Gastrocnemius medialis (tissue), 4 donors: ENCODE results near the gene DDX41. TPM values are rescaled to one million over a fixed set of nuclear protein-coding genes. Genes with fewer than 3 reads are reported as not detected.
A peak's percentile ranks its signal among the peaks of the same experiment; 100 is the strongest.

ENCODE experiments used
- ATAC-seq, 2 donors: fragments of 150-250 bp; one replicate each; pipeline ENCODE4 v1.9.1; 2016
- DNase-seq, 2 donors: peaks; one replicate each; pipeline ENCODE4 v3.0.0-alpha.2; 2019
- H3K27ac ChIP-seq, 4 donors: fragments of 200-600 bp; sonication (generic); 1 replicate in 1 of 4; 2 replicates in 3 of 4; pipeline ENCODE4 v1.5.1; 2016 to 2018; ENCODE audit warnings: mild to moderate bottlenecking in 2 of 4, moderate library complexity in 1 of 4
- H3K27me3 ChIP-seq, 3 donors: fragments of 200-600 bp; sonication (generic) in 2 of 3; 1 replicate in 1 of 3; 2 replicates in 2 of 3; pipeline versions ENCODE4 v1.5.1 to v1.6.0; 2016 to 2019; ENCODE audit warnings: mild to moderate bottlenecking in 1 of 3, moderate library complexity in 1 of 3
- H3K36me3 ChIP-seq, 2 donors: fragments of 200-600 bp; sonication (generic) in 1 of 2; one replicate each; pipeline ENCODE4 v1.5.1; 2017 to 2018
- H3K4me1 ChIP-seq, 2 donors: fragments of 200-600 bp; sonication (generic) in 1 of 2; one replicate each; pipeline ENCODE4 v1.5.1; 2016 to 2017; ENCODE audit warnings: mild to moderate bottlenecking in 2 of 2
- H3K4me3 ChIP-seq, 4 donors: fragments of 200-600 bp; sonication (generic) in 3 of 4; 1 replicate in 1 of 4; 2 replicates in 3 of 4; pipeline ENCODE4 v1.5.1; 2016 to 2019; ENCODE audit warnings: mild to moderate bottlenecking in 2 of 4
- H3K9me3 ChIP-seq, 3 donors: fragments of 200-600 bp; sonication (generic) in 2 of 3; 1 replicate in 1 of 3; 2 replicates in 2 of 3; pipeline ENCODE4 v1.5.1; 2016 to 2019
- POLR2A ChIP-seq, 2 donors: fragments of 450-650 bp; IDR thresholded peaks; one replicate each; pipeline ENCODE4 v1.6.1; 2017; ENCODE audit warnings: antibody characterized with exemption in 2 of 2, mild to moderate bottlenecking in 2 of 2, moderate library complexity in 2 of 2
- in situ Hi-C, 4 donors: fragments of 200-750 bp; cut with MboI; loops; one replicate each; pipeline versions ENCODE4 v1.15.0 to v1.8.0; 2017; ENCODE audit warnings: low sequenced_read_pairs in 4 of 4
- intact Hi-C: fragments of 100-400 bp; cut with DNase I; formaldehyde crosslinking; loops from one replicate; pipeline ENCODE4 v1.15.1; 2023; ENCODE audit warnings: low total_unique reads
- total RNA-seq, 4 donors: library from RNA; depleted of rRNA; stranded (reverse); fragments of >200 nt; gene quantifications; one replicate each; pipeline versions ENCODE4 v1.1.0 to v1.2.3, GENCODE V29; 2016
- TF ChIP-seq, protein P1 (sequence below), 5 experiments: fragments of 450-650 bp in 3 of 5; fragments of 200-600 bp in 2 of 5; sonication (generic) in 2 of 5; IDR thresholded peaks in 4 of 5; conservative IDR thresholded peaks in 1 of 5; 1 replicate in 4 of 5; 2 replicates in 1 of 5; pipeline ENCODE4 v1.5.1; 2016 to 2019; ENCODE audit warnings: antibody characterized with exemption in 5 of 5, mild to moderate bottlenecking in 3 of 5, moderate library complexity in 3 of 5

Gene DDX41
- total RNA-seq, 4 donors from 2014 or later = 47.1 to 105 (median 62.3) TPM

DNA sequence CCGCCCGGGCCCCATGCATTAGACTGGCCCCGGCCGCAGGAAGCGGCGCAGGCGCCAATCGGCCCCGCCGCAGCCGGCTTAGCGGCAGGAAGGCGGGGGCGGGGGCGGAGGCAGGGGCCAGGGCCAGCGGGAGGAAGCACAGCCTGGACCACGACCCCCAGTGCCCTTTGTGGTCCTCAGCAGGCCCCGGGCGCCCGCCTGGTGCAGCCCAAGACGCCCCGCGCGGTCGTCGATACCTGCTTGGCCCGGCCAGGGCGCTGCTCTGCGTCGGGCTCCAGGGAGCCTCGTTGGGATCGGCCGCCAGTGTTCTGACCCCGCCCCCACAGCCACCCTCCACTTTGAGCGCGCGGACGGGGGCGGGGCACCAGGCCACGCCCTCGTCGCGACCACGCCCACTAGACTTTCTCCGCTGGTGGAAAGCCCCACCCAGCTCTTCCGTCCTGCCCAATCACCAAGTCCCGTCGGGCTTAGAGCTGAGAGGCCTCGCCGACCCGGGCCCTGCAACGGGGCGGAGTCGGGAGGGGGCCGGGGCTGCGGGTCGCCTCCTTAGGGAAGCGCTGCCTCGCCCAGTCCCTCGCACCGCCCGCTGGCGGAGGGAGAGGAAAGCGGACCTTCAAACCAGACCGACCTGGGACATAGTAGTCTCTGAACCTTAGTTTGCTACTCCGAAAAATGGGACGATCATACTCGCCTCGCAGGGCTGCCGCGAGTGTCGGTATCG is 19.3 kb downstream of the DDX41 start, which contains the start of gene PDLIM7:
TSS of gene PDLIM7 (minus strand) at position 313 of the 721 bp plus-strand sequence. CDS start 1,092 bp downstream, outside the sequence.
- TF ChIP-seq, protein P1, sequence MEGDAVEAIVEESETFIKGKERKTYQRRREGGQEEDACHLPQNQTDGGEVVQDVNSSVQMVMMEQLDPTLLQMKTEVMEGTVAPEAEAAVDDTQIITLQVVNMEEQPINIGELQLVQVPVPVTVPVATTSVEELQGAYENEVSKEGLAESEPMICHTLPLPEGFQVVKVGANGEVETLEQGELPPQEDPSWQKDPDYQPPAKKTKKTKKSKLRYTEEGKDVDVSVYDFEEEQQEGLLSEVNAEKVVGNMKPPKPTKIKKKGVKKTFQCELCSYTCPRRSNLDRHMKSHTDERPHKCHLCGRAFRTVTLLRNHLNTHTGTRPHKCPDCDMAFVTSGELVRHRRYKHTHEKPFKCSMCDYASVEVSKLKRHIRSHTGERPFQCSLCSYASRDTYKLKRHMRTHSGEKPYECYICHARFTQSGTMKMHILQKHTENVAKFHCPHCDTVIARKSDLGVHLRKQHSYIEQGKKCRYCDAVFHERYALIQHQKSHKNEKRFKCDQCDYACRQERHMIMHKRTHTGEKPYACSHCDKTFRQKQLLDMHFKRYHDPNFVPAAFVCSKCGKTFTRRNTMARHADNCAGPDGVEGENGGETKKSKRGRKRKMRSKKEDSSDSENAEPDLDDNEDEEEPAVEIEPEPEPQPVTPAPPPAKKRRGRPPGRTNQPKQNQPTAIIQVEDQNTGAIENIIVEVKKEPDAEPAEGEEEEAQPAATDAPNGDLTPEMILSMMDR (IDR thresholded peaks at IDR 0.05 in 4 of 5, conservative IDR thresholded peaks at IDR 0.05 in 1 of 5) = peak in 2 of 5 experiments; percentile 6 to 30
- peak; percentile 98 to 99 for TF ChIP-seq POLR2A (IDR thresholded peaks at IDR 0.05)
- in situ Hi-C loops = no loop called here
- intact Hi-C loops = loop anchor here (1.0 kb wide), 5 partner anchors 18 to 71 kb away; partner anchors contain the start of gene GRK6

DNA sequence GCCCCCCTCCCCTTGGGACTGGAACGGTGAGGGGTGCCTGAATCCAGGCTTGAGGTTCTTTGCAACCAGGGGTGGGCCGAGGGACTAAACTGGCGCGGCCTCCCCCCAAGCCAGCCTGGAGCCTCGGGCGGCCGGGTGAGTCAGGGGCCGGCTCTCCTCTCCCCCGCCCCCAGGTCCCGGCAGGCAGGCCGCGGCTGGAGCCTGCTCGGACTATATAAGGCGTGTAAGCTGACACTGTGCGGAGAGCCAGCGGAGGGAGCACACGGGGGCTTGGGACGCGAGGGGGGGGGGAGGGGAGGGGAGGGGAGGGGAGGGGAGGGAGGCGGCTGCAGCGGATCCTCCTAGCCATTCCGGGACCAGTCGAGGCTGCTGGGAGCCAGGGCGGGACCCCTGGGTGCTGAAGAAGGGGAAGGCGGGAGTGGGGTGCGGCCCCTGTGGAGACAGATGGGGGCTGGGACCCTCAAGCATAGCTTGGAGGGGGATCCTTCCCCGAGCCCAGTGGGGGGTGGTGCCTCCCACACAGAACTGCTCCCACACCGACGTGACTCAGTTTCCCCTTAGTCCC is 20.0 kb downstream of the DDX41 start:
- Histone ChIP-seq H3K27ac (peak overlapping the region; percentile 96 to 99 (median 98)), H3K4me3 (peak overlapping the region; percentile 70 to 87 (median 82)), H3K27me3 (no peaks in the 10 kb centered on the region), H3K9me3 (no peaks in the 10 kb centered on the region), H3K36me3 (peaks cover 0 to 5% of the 10 kb centered on the region in 2 donors), H3K4me1 (peaks cover 58 to 63% of the 10 kb centered on the region in 2 donors)
- peak in 1 of 2 donors; percentile 43 for TF ChIP-seq POLR2A (IDR thresholded peaks at IDR 0.05)
- TF ChIP-seq, protein P1 (IDR thresholded peaks at IDR 0.05 in 4 of 5, conservative IDR thresholded peaks at IDR 0.05 in 1 of 5) = no peak
- DNase-seq (peak; percentile 79 to 91), ATAC-seq (peak; percentile 40 to 41)
- intact Hi-C loops = loop anchor here (1.0 kb wide), 5 partner anchors 18 to 71 kb away; partner anchors contain the start of gene GRK6
- in situ Hi-C loops = no loop called here

More for the DNA sequence above, 19.3 kb downstream of the DDX41 start, which contains the start of gene PDLIM7:
- Histone ChIP-seq H3K4me3 (peak within 1 kb of the TSS; percentile 70 to 87 (median 82)), H3K27me3 (no peaks in the 10 kb centered on the region), H3K4me1 (peaks cover 57% of the 10 kb centered on the region in 2 donors), H3K36me3 (no peaks in the 10 kb centered on the region), H3K27ac (peak within 1 kb of the TSS; percentile 96 to 99 (median 98)), H3K9me3 (no peaks in the 10 kb centered on the region)
- ATAC-seq (peak; percentile 73 to 79), DNase-seq (peak; percentile 92 to 95)

DNA sequence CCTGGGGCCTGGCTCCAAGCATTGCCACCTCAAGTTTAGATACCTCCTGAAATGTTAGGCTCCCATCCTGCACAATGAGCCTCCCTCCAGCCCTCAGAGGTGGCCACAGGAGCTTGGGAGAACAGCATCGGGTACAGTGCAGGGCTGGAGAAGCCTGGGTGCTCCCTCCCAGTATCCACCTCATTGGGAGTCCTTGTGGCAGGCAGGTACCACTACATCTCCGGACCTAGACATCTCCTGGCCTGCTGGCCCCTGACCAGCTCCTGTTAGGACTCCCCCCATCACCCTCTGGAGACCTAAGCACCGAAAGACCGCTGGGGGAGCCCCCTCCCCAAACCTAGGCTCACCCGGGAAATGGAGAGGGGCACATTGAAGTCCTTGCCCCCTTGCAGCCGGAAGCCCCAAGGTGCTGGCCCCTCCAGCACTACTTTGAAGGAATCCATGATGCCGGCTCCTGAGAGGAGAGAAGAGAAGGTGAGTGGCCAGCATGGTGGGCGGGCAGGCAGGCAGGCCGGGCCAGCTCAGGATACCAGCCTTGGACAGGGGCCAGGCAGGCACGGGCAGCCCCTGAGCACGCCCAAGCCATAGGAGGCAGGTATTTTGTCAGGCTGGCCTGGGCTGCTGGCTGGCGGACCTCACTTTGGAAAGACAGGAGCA is 20.6 kb downstream of the DDX41 start:
- intact Hi-C loops (no loop called here), in situ Hi-C loops (no loop called here)
- DNase-seq = no peak
- H3K27me3 ChIP-seq = no peaks in the 10 kb centered on the region
- peak overlapping the region; percentile 96 to 99 (median 98) for H3K27ac ChIP-seq
- H3K4me1 ChIP-seq = peaks cover 57 to 66% of the 10 kb centered on the region in 2 donors
- H3K9me3 ChIP-seq = no peaks in the 10 kb centered on the region
- H3K4me3 ChIP-seq = peak overlapping the region; percentile 70 to 87 (median 82)
- no peak for ATAC-seq
- H3K36me3 ChIP-seq = peaks cover 0 to 6% of the 10 kb centered on the region in 2 donors
- TF ChIP-seq, protein P1 (IDR thresholded peaks at IDR 0.05 in 4 of 5, conservative IDR thresholded peaks at IDR 0.05 in 1 of 5) = peak in 4 of 5 experiments; percentile 17 to 47 (median 38)
- TF ChIP-seq POLR2A (IDR thresholded peaks at IDR 0.05) = peak in 1 of 2 donors; percentile 45

DNA sequence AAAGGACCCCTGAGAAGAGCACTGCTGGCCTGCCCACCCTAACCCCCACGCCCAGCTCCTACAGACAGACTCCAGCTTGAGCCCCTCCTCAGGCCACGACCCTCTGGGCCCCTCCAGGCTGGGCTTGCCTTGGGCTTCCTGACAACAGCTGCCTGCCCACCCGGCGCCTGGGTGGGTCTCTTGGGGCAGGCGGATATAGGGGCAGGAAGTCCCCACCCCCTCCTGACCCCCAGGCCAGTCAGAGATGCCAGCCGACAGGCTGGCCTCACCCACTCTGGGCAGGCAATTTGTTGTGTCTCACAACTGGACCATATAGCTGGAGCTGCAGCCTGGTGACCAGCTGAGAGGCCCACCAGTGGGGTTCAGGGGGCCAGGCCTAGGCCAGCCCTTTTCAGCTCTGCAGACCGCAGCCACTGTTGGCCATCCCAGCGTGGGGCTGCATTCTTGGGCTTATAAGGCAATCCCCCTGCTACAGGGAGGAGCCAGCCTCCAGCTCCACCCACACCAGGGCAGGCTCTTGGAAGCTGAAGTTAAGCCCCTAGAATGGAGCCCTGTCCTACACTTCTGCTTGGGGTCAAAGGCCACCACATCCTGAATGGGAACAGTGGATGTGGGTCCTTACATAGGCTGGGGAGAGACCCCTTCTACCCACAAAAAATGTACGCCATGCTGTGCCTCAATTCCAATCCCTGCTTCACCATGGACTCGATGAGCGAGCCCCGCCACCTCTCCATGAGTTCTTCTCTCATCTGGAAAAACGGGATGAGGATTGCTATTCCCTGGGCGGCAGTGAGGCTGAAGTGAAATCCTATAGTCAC is 21.3 kb downstream of the DDX41 start:
- no peak for TF ChIP-seq POLR2A (IDR thresholded peaks at IDR 0.05)
- TF ChIP-seq, protein P1 (IDR thresholded peaks at IDR 0.05 in 4 of 5, conservative IDR thresholded peaks at IDR 0.05 in 1 of 5) = no peak
- Histone ChIP-seq H3K9me3 (no peaks in the 10 kb centered on the region), H3K4me3 (peak overlapping the region; percentile 70 to 87 (median 82)), H3K27ac (peak overlapping the region; percentile 96 to 99 (median 98)), H3K36me3 (peaks cover 0 to 13% of the 10 kb centered on the region in 2 donors), H3K4me1 (peaks cover 49 to 64% of the 10 kb centered on the region in 2 donors), H3K27me3 (no peaks in the 10 kb centered on the region)
- intact Hi-C loops = no loop called here
- in situ Hi-C loops = no loop called here
- ATAC-seq = no peak
- DNase-seq = no peak
